PC-9 (cell line): ENCODE measurements around the gene TP53RK.

Experiments
- EZH2 ChIP-seq: fragments of 200-600 bp; sonication (generic); IDR thresholded peaks from 2 replicates; pipeline ENCODE4 v1.8.0; 2017; ENCODE audit warnings: antibody characterized with exemption, low read depth
- TF ChIP-seq, protein P1 (sequence below): fragments of 200-600 bp; sonication (generic); conservative IDR thresholded peaks from 2 replicates; pipeline ENCODE4 v1.6.1; 2017; ENCODE audit warnings: mixed run types, antibody characterized with exemption, mild to moderate bottlenecking, moderate library complexity

DNA sequence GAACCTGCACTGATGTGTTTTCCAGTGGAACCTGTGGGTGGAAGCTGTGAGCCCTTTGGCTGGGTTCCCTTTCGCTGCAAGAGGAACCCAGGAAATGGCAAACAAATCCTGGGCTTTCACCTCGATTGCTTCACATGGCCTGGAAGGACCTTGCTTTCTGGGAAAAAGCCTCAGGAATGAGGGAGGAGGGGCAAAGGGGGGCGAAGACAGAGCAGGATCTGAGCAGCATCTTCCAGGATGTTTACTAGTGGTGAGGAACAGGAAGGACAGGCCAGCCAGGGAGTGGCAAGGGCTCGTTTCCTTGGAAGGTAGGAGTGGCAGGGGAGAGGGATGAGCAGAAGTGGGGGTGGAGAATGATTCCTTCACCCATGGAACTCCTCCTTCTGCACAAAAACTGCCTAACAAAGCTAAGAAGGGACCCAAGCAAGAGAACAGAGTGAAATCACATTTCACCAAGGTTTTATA lies 26.1 kb upstream of the TP53RK start:
- TF ChIP-seq, protein P1, sequence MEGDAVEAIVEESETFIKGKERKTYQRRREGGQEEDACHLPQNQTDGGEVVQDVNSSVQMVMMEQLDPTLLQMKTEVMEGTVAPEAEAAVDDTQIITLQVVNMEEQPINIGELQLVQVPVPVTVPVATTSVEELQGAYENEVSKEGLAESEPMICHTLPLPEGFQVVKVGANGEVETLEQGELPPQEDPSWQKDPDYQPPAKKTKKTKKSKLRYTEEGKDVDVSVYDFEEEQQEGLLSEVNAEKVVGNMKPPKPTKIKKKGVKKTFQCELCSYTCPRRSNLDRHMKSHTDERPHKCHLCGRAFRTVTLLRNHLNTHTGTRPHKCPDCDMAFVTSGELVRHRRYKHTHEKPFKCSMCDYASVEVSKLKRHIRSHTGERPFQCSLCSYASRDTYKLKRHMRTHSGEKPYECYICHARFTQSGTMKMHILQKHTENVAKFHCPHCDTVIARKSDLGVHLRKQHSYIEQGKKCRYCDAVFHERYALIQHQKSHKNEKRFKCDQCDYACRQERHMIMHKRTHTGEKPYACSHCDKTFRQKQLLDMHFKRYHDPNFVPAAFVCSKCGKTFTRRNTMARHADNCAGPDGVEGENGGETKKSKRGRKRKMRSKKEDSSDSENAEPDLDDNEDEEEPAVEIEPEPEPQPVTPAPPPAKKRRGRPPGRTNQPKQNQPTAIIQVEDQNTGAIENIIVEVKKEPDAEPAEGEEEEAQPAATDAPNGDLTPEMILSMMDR = no peak
- TF ChIP-seq EZH2 = no peak
